ENCODE measurements around the gene SPHK2.

DNA sequence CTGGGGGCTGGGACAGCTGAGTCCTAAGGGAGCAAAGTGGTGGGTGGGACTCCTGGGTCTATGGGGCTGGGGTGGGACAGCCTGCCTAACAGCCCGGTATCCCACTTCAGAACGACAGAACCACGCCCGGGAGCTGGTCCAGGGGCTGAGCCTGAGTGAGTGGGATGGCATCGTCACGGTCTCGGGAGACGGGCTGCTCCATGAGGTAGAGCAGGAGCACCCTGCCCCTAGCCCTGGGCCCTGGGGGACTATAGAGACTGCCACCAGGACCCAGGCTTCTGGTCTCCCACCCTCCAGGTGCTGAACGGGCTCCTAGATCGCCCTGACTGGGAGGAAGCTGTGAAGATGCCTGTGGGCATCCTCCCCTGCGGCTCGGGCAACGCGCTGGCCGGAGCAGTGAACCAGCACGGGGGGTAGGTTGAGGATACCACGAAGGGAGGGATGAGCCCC is 8.6 kb downstream of the SPHK2 start:
- TF ChIP-seq, protein P1, sequence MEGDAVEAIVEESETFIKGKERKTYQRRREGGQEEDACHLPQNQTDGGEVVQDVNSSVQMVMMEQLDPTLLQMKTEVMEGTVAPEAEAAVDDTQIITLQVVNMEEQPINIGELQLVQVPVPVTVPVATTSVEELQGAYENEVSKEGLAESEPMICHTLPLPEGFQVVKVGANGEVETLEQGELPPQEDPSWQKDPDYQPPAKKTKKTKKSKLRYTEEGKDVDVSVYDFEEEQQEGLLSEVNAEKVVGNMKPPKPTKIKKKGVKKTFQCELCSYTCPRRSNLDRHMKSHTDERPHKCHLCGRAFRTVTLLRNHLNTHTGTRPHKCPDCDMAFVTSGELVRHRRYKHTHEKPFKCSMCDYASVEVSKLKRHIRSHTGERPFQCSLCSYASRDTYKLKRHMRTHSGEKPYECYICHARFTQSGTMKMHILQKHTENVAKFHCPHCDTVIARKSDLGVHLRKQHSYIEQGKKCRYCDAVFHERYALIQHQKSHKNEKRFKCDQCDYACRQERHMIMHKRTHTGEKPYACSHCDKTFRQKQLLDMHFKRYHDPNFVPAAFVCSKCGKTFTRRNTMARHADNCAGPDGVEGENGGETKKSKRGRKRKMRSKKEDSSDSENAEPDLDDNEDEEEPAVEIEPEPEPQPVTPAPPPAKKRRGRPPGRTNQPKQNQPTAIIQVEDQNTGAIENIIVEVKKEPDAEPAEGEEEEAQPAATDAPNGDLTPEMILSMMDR (IDR thresholded peaks at IDR 0.05), result no peak
- TF ChIP-seq POLR2AphosphoS5 (IDR thresholded peaks at IDR 0.05) (no peak), EP300 (IDR thresholded peaks at IDR 0.05; ENCODE audit: low read depth) (no peak)

Measured in transverse colon (tissue), 4 donors.